ENCODE measurements around the gene XBP1.
"Not testable (repeated sequence)": the region's sequence is repeated elsewhere in the genome, so short reads cannot be mapped to it uniquely, and the experiment has no call there.

The XBP1 gene

DNA sequence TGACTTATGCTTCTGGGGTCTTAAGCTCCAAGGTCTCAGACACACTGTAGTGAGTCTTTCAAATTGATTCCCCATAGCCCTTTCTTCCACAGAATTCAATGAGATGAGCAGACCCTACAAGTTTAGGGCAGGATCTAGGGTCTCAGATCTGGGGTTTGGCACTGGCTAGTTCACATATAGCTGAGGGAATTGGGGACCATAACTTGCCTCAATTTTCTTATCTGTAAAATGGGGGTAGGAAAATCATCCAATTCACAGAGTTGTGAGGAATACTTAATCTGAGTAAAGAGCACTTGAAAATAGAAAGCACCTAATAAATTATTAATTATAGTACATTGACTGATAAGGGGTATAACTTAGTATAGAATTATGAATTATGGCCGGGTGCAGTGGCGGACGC is 33.7 kb downstream of the XBP1 start:
- H3K4me3 Mint-ChIP-seq, result no peak overlapping the region
- no peaks in the 10 kb centered on the region for H3K36me3 Mint-ChIP-seq (ENCODE audit: low read depth)
- H3K4me1 Mint-ChIP-seq (ENCODE audit: low read depth), result peaks cover 3% of the 10 kb centered on the region
- H3K27me3 Mint-ChIP-seq, result peaks cover 24% of the 10 kb centered on the region
- H3K9me3 Mint-ChIP-seq, result no peaks in the 10 kb centered on the region
- intact Hi-C loops (cut with micrococcal nuclease), result no loop called here
- no peak overlapping the region for H3K27ac Mint-ChIP-seq

DNA sequence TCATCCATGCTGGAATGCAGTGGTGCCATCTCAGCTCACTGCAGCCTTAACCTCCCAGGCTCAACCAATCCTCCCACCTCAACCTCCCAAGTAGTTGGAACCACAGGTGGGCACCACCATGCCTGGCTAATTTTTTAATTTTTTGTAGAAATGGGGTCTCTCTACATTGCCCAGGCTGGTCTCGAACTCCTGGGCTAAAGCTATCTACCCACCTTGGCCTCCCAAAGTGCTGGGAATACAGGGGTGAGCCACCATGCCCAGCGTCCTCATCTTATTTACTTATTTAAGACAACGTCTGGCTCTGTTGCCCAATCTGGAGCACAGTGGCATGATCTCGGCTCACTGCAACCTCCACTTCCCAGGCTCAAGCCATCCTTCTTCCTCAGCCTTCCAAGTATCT is 38.4 kb downstream of the XBP1 start:
- peaks cover 24% of the 10 kb centered on the region for H3K4me1 Mint-ChIP-seq (ENCODE audit: low read depth)
- peaks cover 27% of the 10 kb centered on the region for H3K27me3 Mint-ChIP-seq
- intact Hi-C loops (cut with micrococcal nuclease); H3K4me3 Mint-ChIP-seq; H3K27ac Mint-ChIP-seq; H3K9me3 Mint-ChIP-seq; H3K36me3 Mint-ChIP-seq (ENCODE audit: low read depth): not testable (repeated sequence)

DNA sequence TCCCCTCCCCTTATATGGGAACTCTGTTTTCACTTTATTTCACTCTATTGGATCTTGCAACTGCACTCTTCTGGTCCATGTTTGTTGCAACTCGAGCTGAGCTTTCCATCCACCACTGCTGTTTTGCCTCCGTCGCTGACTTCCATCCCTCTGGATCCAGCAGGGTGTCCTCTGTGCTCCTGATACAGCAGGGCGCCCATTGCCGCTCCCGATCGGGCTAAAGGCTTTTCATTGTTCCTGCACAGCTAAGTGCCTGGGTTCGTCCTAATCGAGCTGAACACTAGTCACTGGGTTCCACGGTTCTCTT is 39.0 kb downstream of the XBP1 start:
- Mint-ChIP-seq H3K27me3 (peaks cover 26% of the 10 kb centered on the region), H3K27ac (no peak overlapping the region), H3K4me1 (ENCODE audit: low read depth) (peaks cover 29% of the 10 kb centered on the region), H3K4me3 (no peak overlapping the region), H3K9me3 (no peaks in the 10 kb centered on the region), H3K36me3 (ENCODE audit: low read depth) (peaks cover 6% of the 10 kb centered on the region)
- intact Hi-C loops (cut with micrococcal nuclease), result no loop called here

- Mint-ChIP-seq H3K4me1 (ENCODE audit: low read depth) (peaks cover 29% of the 10 kb centered on the region), H3K9me3 (no peaks in the 10 kb centered on the region), H3K27ac (peak overlapping the region; percentile 37), H3K27me3 (peaks cover 19% of the 10 kb centered on the region), H3K4me3 (peak overlapping the region; percentile 20), H3K36me3 (ENCODE audit: low read depth) (peaks cover 11% of the 10 kb centered on the region)
- intact Hi-C loops (cut with micrococcal nuclease), result loop anchor here (1.0 kb wide), 1 partner anchor 18 kb away; the partner anchor contains the start of gene HSCB
These were observed 40.4 kb downstream of the XBP1 start for GRCh38 chr22:28759861-28760560.

DNA sequence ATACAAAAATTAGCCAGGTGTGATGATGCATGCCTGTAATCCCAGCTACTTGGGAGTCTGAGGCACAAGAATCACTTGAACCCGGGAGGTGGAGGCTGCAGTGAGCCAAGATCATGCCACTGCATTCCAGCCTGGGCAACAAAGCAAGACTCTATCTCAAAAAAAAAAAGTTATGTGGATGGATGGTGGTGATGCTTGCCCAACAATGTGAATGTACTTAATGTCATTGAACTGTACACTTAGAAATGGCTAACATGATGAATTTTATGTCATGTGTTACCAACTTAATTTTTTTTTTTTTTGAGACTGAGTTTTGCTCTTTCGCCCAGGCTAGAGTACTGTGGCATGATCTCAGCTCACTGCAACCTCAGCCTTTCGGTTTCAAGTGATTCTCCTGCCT is 45.9 kb downstream of the XBP1 start:
- H3K9me3 Mint-ChIP-seq; H3K4me3 Mint-ChIP-seq; H3K27ac Mint-ChIP-seq; intact Hi-C loops (cut with micrococcal nuclease); H3K27me3 Mint-ChIP-seq; H3K4me1 Mint-ChIP-seq (ENCODE audit: low read depth): not testable (repeated sequence)
- peaks cover 52% of the 10 kb centered on the region for H3K36me3 Mint-ChIP-seq (ENCODE audit: low read depth)

DNA sequence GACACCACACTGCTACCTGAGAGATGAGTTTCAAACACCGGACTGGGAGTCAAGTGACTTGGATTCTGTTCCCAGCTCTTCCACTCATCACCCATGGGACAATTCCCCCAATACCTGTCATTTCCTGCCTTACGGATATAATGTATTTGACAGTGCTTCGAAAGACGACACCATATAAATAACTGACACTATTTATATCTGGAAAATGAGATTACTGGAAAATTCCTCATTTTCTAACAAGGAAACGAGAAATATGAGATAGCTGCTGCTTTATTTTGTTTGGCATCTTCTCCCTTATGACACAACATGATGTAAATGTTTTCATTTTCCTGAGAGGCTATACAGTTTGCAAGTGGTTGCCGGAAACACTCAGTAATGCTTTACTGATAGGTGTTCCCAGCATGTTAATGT is 49.9 kb downstream of the XBP1 start:
- H3K27ac Mint-ChIP-seq, result no peak overlapping the region
- peaks cover 17% of the 10 kb centered on the region for H3K4me1 Mint-ChIP-seq (ENCODE audit: low read depth)
- no peak overlapping the region for H3K4me3 Mint-ChIP-seq
- no peaks in the 10 kb centered on the region for H3K27me3 Mint-ChIP-seq
- intact Hi-C loops (cut with micrococcal nuclease), result no loop called here
- peaks cover 71% of the 10 kb centered on the region for H3K36me3 Mint-ChIP-seq (ENCODE audit: low read depth)
- H3K9me3 Mint-ChIP-seq, result no peaks in the 10 kb centered on the region

Measured in dendritic cell treated with granulocyte-macrophage colony-stimulating factor and Interleukin-4, amounts not matched to agents 40 ng/mL and 50 ng/mL, for 4 days (primary cell).